ENCODE measurements around the gene PRIM1. TPM values are rescaled to one million over a fixed set of nuclear protein-coding genes. Genes with fewer than 3 reads are reported as not detected.

Gene PRIM1
- total and polyA plus RNA-seq, 2 of the 8 experiments (the other 6 are each of a cell fraction or from before 2014, with no cell fraction given) = 52.4 to 61.9 TPM

GRCh38 chr12:56724972-56725722 lies 27.0 kb downstream of the PRIM1 start, which contains the start of gene NACA (continued):
- TF ChIP-seq SIN3A (conservative IDR thresholded peaks at IDR 0.05 in 1 of 2, IDR thresholded peaks at IDR 0.05 in 1 of 2; ENCODE audit: low read depth in 1 of 2, low read length in 2 of 2) = peak in 1 of 2 experiments; percentile 94; a peak in 2 of 4 replicates
- TF ChIP-seq ATF3 (IDR thresholded peaks at IDR 0.05; ENCODE audit: insufficient read depth, low read depth, low read length) = no peak
- TF ChIP-seq TAF7 (optimal IDR thresholded peaks at IDR 0.05; ENCODE audit: borderline replicate concordance, low read depth, low read length) = peak; percentile 98
- TF ChIP-seq RNF2 (IDR thresholded peaks at IDR 0.05; ENCODE audit: borderline replicate concordance, low read depth, low read length, missing control alignments, poor library complexity, severe bottlenecking) = no peak
- TF ChIP-seq SP2 (IDR thresholded peaks at IDR 0.05; ENCODE audit: low read length) = no peak
- TF ChIP-seq, protein P1, sequence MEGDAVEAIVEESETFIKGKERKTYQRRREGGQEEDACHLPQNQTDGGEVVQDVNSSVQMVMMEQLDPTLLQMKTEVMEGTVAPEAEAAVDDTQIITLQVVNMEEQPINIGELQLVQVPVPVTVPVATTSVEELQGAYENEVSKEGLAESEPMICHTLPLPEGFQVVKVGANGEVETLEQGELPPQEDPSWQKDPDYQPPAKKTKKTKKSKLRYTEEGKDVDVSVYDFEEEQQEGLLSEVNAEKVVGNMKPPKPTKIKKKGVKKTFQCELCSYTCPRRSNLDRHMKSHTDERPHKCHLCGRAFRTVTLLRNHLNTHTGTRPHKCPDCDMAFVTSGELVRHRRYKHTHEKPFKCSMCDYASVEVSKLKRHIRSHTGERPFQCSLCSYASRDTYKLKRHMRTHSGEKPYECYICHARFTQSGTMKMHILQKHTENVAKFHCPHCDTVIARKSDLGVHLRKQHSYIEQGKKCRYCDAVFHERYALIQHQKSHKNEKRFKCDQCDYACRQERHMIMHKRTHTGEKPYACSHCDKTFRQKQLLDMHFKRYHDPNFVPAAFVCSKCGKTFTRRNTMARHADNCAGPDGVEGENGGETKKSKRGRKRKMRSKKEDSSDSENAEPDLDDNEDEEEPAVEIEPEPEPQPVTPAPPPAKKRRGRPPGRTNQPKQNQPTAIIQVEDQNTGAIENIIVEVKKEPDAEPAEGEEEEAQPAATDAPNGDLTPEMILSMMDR (IDR thresholded peaks at IDR 0.05; ENCODE audit: control extremely low read depth in 1 of 3, insufficient read depth in 1 of 3, low read depth in 1 of 3, low read length in 3 of 3) = no peak
- peak; percentile 99 for TF ChIP-seq YY1 (IDR thresholded peaks at IDR 0.05; ENCODE audit: low read depth, low read length)
- TF ChIP-seq MAX (IDR thresholded peaks at IDR 0.05) = peak; percentile 92
- no peak for TF ChIP-seq JUND (IDR thresholded peaks at IDR 0.05; ENCODE audit: low read length)
- no peak for TF ChIP-seq NRF1 (IDR thresholded peaks at IDR 0.05; ENCODE audit: low read depth, low read length)
- TF ChIP-seq CHD2 (IDR thresholded peaks at IDR 0.05; ENCODE audit: low read length) = peak; percentile 73
- no peak for TF ChIP-seq JUN (IDR thresholded peaks at IDR 0.05; ENCODE audit: low read depth, low read length)
- TF ChIP-seq KDM1A (IDR thresholded peaks at IDR 0.05; ENCODE audit: borderline replicate concordance, low read length) = no peak
- TF ChIP-seq TBP (IDR thresholded peaks at IDR 0.05; ENCODE audit: low read depth, low read length) = peak; percentile 94
- TF ChIP-seq CHD1 (IDR thresholded peaks at IDR 0.05; ENCODE audit: low read depth, low read length) = no peak; the same call in none of the 2 replicates
- TF ChIP-seq POLR2A (IDR thresholded peaks at IDR 0.05; ENCODE audit: control extremely low read depth in 1 of 2, low read depth in 2 of 2, low read length in 2 of 2) = peak; percentile 93
- peak; percentile 40; the same call in 1 of the 2 replicates for TF ChIP-seq SP4 (IDR thresholded peaks at IDR 0.05; ENCODE audit: low read length)
- peak; percentile 74; the same call in 1 of the 2 replicates for TF ChIP-seq GTF2F1 (IDR thresholded peaks at IDR 0.05; ENCODE audit: borderline replicate concordance, low read depth, low read length)
- peak; percentile 18; the same call in 1 of the 2 replicates for TF ChIP-seq CREB1 (IDR thresholded peaks at IDR 0.05)
- TF ChIP-seq CTBP2 (IDR thresholded peaks at IDR 0.05; ENCODE audit: borderline replicate concordance, insufficient read depth, insufficient read length, low read length) = no peak
